NCI-H146 treated with DMSO at 0.1 percent for 48 hours (cell line): ENCODE results near the gene LIG4.
"Not testable (repeated sequence)": the region's sequence is repeated elsewhere in the genome, so short reads cannot be mapped to it uniquely, and the experiment has no call there.

Source experiments
- DNase-seq: peaks from one replicate; lab custom pipeline; 2025; ENCODE audit not compliant: unreplicated experiment; lab: John Stamatoyannopoulos, UW

Gene LIG4

DNA sequence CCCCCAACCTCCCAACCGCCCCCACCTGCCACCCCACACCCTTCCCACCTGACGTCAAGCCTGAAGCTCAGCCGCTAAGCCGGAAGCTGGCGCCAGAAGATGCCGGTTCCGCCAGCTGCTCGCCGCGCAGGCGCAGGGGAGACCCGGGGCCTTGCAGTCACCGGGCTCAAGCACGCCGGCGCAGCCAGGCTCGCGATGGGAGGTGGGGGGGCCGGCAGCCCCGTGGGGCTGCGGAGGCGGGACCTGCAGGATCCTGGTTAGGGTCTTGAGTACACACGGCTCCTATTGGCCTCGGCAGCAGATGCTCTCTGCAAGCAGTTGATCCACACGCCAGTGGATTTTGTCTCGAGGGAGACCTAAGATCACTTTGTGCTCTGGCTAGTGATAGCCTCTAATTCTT is at the start of gene LIG4:
Gene LIG4, minus strand, starts transcription at position 101 of the 400 bp plus-strand sequence. CDS start 4,268 bp downstream, outside the sequence.
- peak; percentile 83 for DNase-seq

DNA sequence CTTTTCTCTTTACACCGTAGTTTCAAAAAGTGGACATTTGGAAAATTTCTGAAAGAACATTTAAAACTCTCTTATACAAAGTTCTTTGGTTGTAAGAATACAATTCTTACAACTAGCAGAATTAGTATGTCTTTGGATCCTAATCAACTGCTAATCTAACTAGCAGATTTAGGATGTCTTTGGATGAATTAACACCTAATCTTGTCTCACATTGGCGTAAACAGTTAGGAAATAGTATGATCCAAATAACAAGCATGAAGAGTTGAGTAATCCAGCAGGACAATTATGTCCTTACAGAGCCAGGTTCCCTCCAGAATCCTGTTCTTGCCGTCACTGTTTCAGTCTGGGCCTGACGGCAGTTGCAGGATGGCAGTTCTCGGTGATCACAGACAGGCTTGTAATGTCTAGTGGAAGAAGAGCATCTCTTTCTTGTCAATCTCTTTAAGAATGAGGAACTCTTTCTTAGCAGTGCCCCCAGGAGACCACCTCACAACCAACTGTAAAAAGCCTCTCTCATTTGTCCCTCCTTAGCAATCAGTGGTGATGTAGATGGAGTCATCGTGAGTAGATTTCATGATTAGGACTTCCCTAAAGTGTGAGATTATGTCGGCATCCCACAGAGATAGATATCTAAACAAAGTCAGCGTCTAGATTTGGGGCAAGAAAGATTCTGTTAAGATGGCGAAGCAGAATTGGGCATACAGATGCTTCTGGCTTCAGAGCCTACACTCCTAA is 48.5 kb upstream of the LIG4 start:
- DNase-seq, result no peak

GRCh38 chr13:108257248-108257647 is 41.9 kb upstream of the LIG4 start:
- DNase-seq, result peak; percentile 22

GRCh38 chr13:108249150-108249549 is 33.8 kb upstream of the LIG4 start:
- DNase-seq, result no peak

GRCh38 chr13:108230377-108230776 is 15.0 kb upstream of the LIG4 start:
- DNase-seq, result no peak

GRCh38 chr13:108227651-108228272 is 12.4 kb upstream of the LIG4 start:
- DNase-seq, result peak; percentile 62

DNA sequence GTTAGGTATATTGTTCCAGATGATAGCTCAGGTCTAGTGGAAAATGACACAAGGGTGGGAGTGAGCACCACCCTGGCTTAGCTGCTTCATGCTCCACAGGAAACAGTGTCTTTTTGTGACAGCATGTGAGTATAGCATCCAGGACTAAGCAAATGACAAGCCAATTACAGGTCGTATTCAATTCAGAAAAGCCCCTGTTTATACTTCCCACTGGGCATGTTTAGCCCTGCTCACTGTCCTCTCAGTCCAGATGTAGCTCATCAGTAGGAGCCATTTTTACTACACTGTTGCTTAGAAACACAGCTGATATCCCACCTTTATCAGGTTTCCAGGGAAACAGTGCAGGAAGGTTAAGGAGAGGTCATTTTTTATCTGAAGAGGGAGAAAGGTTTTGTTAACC is 10.8 kb upstream of the LIG4 start:
- peak; percentile 99 for DNase-seq

DNA sequence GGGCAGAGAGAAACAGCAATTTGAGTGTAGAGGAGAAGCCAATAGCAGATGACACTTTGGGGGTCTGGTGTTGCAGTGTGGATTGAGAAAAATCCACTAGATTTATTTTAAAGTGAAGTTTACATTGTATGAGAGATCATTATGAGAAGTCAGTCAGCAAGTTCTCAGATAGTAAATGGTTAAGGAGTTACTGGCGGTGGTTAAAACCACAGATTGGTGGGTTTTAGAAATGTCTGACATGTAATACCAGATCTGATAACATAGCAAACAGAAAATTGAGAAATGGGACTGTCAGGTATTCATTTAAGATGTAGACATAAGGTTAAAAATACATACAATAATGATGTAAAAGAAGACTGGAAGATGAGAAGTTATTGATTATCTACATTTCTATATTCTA is 10.1 kb upstream of the LIG4 start:
- DNase-seq, result peak; percentile 35

GRCh38 chr13:108223687-108224503 is 8.6 kb upstream of the LIG4 start:
- DNase-seq, result no peak

- DNase-seq, result no peak
Measured at GRCh38 chr13:108220041-108220440, 4.7 kb upstream of the LIG4 start.

DNA sequence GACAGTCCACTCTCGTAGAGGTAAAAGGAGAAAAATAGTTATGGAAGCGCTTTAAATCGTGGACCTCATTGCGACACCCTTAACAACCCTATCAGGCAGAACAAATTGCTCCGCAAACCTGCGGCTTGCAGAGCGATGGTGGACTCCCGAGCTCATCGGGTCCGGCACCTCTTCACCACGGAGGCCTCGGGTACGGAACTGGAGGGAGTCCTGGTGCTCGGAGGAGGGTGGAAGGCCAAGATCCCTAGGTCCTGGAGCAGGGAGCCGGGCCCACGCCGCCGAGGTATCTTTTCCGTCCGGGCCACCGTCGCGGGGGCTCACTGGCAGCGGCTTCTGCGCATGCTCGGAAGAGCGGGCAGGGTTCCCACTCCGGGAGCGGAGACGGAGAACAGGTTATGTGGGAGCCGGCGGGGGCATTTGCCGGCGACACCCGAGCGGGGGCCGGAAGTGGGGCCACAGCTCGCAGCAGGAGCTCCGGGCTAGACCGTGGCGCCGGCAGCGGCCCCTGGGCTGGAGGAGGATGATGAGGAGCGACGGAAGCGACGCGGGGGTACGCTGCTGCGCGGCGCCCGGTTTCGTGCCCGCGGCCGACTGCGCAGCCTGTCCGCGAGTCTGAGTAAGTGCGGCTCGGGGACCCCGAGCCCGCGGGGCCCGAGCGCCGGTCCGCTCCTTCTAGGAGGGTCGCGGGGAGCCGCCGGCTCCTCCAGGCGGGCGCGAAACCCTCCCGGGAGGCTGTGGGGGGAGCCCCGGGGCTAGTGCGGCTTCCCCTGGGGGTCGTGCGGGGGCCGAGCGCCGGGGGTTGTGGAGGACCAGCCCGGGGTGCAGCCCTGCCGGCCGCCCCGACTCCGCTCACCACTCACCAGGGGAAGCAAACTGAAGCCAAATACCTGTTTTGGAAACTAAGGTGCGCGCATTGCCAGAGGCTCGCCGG is 3.0 kb upstream of the LIG4 start, which contains the start of gene ABHD13:
Gene ABHD13, plus strand, starts transcription at position 349 of the 931 bp plus-strand sequence. CDS start 10,827 bp downstream, outside the sequence.
- DNase-seq, result peak; percentile 88

DNA sequence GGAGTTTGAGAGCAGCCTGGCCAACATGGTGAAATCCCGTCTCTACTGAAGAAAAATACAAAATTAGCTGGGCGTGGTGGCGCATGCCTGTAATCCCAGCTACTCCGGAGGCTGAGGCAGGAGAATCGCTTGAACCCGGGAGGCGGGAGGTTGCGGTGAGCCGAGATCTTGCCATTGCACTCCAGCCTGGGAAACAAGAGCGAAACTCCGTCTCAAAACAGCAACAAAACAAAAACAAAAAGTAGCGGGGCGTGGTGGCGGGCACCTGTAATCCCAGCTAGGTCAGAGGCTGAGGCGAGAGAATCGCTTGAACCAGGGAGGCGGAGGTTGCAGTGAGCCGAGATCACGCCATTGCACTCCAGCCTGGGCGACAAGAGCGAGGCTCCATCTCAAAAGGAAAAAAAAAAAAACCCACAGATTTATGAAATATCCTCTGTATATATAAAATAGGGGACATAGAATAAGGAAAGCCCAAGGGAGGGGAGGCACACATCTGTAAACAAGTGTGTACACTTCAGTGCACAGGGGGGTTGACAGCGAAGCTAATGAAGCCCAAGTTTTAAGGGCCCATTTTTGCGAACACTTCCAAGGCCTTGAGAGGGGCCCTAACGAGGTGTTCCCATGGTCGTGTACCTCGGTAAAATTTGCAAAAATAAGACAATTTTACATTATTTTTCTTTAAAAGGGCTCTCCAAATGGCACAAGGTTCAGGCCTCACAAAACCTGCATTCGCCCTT is 2.1 kb upstream of the LIG4 start:
- not testable (repeated sequence) for DNase-seq

DNA sequence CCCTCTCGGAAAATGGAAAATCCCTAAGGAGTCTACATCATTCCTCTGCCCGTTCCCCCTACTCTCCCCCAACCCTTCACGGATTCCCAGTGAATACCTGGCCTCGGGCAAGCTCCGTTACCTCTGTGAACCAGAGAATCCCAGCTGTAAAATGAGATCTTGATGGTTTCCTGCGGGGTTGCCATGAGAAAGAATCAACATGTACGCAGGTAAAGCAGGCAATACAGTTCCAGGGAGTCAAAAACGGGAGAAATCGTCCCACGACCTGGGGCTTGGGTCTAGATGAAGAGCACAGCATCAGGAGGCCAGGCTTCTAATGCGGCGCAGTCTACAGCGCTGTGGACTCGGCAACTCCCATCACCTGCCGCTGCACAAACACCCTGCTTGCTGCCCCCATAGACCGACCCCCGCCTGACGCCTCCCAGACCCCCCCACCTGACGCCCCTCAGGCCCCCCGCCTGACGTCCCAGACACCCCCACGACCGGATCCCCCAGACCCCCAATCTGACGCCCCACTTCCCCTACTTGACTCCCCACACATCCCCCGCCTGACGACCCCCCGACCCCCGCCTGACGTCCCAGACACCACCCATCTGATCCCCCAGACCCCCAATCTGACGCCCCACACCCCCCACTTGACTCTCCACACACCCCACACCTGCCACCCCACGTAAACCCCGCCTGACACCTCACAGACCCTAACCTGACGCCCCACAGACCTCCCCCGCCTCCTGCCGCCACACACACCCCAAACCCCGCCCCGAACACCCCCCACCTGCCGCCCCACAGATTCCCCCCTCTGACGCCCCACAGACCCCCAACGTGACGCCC is 680 bp downstream of the LIG4 start:
- peak; percentile 48 for DNase-seq

GRCh38 chr13:108213946-108214345 is 1.4 kb downstream of the LIG4 start:
- DNase-seq, result no peak

DNA sequence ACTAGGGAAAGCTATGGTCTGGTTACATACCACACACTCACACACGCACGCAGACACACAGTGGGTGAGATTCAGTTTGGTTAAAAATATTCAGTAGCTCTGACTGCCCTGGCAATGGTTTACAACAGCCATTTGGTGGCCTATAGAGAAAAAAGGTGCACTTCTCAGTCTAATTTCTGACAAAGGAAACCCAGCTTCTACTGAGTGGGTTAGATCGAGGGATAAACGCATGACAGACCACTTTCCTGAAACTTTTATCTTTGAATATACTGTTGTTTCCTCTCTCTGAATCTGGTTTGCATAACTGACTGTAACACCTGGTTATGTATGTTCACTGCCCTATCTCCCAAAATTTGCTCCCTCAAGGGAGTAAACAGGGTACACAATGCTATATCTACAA is 2.5 kb downstream of the LIG4 start:
- no peak for DNase-seq

DNA sequence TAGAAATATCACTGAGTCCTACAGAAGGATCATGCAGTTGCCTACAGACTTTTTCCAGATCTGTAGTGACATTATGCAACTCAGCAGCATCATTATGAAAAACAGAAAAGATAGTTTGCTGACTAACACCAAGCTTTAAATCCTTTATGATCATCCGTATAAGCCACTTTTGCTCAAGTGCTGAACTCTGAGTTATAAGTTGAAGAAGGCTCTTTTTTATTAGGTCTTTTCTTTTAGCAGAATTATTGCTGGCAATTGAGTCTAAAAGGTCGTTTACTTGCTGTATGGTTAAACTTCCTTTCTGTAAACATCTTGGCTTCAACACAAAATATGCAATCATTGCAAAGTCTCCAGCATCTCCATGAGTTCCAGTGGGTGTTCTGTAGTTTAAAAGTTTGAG is 4.8 kb downstream of the LIG4 start:
- no peak for DNase-seq

DNA sequence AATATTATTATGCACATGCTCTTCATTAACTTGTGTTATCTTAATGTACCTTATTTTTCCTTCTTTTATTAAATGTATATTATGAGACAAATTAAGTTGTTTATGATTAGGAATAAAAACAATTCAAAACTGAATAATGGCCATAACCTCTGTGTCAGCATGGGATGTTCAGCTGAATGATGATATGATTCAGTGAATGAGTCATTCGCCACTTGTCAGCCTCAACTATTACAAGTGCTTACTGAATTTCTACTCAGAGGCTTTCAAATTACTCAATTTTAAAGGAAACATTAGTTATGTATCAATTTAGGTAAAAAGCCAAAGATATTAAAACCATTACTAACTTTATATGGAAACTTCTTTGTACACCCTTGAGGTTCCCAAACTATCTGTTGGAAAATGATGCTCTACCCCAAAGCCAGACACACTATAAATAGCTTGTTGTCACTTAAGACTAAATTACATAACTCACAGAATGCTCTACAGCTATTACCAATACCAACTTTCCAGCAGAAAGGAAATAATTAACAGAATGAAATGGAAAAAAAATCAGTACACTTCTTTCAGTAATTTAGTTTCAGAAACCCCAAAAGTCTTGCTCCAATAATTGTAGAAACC is 14.4 kb downstream of the LIG4 start:
- no peak for DNase-seq

GRCh38 chr13:108195861-108196260 is 19.5 kb downstream of the LIG4 start:
- DNase-seq, result no peak

GRCh38 chr13:108195146-108195545 is 20.2 kb downstream of the LIG4 start:
- no peak for DNase-seq
